BE2C (cell line): ENCODE results near the gene DSC1.

ENCODE experiments used
- DNase-seq: peaks from one replicate; pipeline ENCODE4 v3.0.0-alpha.2; 2020
- H3K27me3 ChIP-seq: fragments of 250-450 bp; sonication (Bioruptor Pico); 2 replicates; pipeline ENCODE4 v1.5.1; 2020; ENCODE audit warnings: mild to moderate bottlenecking
- H3K36me3 ChIP-seq: fragments of 250-450 bp; sonication (Bioruptor Pico); 2 replicates; pipeline ENCODE4 v1.5.1; 2020; ENCODE audit warnings: mild to moderate bottlenecking
- H3K4me1 ChIP-seq: fragments of 250-450 bp; sonication (Bioruptor Pico); 2 replicates; pipeline ENCODE4 v1.5.1; 2020
- H3K4me3 ChIP-seq: 2 replicates; pipeline ENCODE4 v1.5.1; 2011; ENCODE audit warnings: low read depth, low read length
- H3K9me3 ChIP-seq: fragments of 250-450 bp; sonication (Bioruptor Pico); 2 replicates; pipeline ENCODE4 v1.5.1; 2020
- CTCF ChIP-seq: IDR thresholded peaks from 2 replicates; pipeline ENCODE4 v1.5.1; 2012; ENCODE audit warnings: mild to moderate bottlenecking, low read depth, low read length

DSC1 gene

GRCh38 chr18:31161757-31162418, 768 bp downstream of the DSC1 start:
- Histone ChIP-seq H3K9me3 (no peaks in the 10 kb centered on the region), H3K27me3 (no peaks in the 10 kb centered on the region), H3K36me3 (no peaks in the 10 kb centered on the region), H3K4me1 (no peaks in the 10 kb centered on the region), H3K4me3 (no peak overlapping the region)
- DNase-seq: no peak
- no peak for TF ChIP-seq CTCF

- no peak for TF ChIP-seq CTCF
- no peak overlapping the region for H3K4me3 ChIP-seq
- no peaks in the 10 kb centered on the region for H3K4me1 ChIP-seq
- H3K9me3 ChIP-seq: no peaks in the 10 kb centered on the region
- no peaks in the 10 kb centered on the region for H3K27me3 ChIP-seq
- H3K36me3 ChIP-seq: no peaks in the 10 kb centered on the region
- no peak for DNase-seq
Observed at GRCh38 chr18:31156821-31157763, 5.6 kb downstream of the DSC1 start.

- Histone ChIP-seq H3K9me3 (no peaks in the 10 kb centered on the region), H3K4me3 (no peak overlapping the region), H3K36me3 (no peaks in the 10 kb centered on the region), H3K4me1 (no peaks in the 10 kb centered on the region), H3K27me3 (no peaks in the 10 kb centered on the region)
- TF ChIP-seq CTCF: no peak
- no peak for DNase-seq
Observed at GRCh38 chr18:31155498-31155897, 7.2 kb downstream of the DSC1 start.

- Histone ChIP-seq H3K27me3 (no peaks in the 10 kb centered on the region), H3K9me3 (no peaks in the 10 kb centered on the region), H3K36me3 (no peaks in the 10 kb centered on the region), H3K4me3 (no peak overlapping the region), H3K4me1 (no peaks in the 10 kb centered on the region)
- no peak for TF ChIP-seq CTCF
- DNase-seq: no peak
Observed at GRCh38 chr18:31154181-31154580, 8.5 kb downstream of the DSC1 start.

- H3K36me3 ChIP-seq: no peaks in the 10 kb centered on the region
- H3K4me1 ChIP-seq: no peaks in the 10 kb centered on the region
- DNase-seq: no peak
- no peak overlapping the region for H3K4me3 ChIP-seq
- no peaks in the 10 kb centered on the region for H3K27me3 ChIP-seq
- H3K9me3 ChIP-seq: no peaks in the 10 kb centered on the region
- TF ChIP-seq CTCF: no peak
Observed at GRCh38 chr18:31149351-31149750, 13.3 kb downstream of the DSC1 start.

- Histone ChIP-seq H3K27me3 (no peaks in the 10 kb centered on the region), H3K9me3 (no peaks in the 10 kb centered on the region), H3K4me3 (no peak overlapping the region), H3K4me1 (no peaks in the 10 kb centered on the region), H3K36me3 (no peaks in the 10 kb centered on the region)
- DNase-seq: no peak
- TF ChIP-seq CTCF: no peak
Observed at GRCh38 chr18:31148600-31148999, 14.1 kb downstream of the DSC1 start.
